Left ventricle myocardium inferior (tissue), 1 donor: ENCODE data around the gene LGALS3BP. TPM values are rescaled to one million over a fixed set of nuclear protein-coding genes. Genes with fewer than 3 reads are reported as not detected.

Source experiments
- DNase-seq: peaks from one replicate; pipeline ENCODE4 v3.0.0-alpha.2; 2020
- H3K27ac ChIP-seq: fragments of 200-600 bp; replicated peaks from 2 replicates; pipeline ENCODE4 v1.8.0; 2021
- H3K27me3 ChIP-seq: fragments of 200-600 bp; 2 replicates; pipeline ENCODE4 v1.8.0; 2021; ENCODE audit warnings: low read depth
- H3K36me3 ChIP-seq: fragments of 200-600 bp; 2 replicates; pipeline ENCODE4 v1.8.0; 2021
- H3K4me1 ChIP-seq: fragments of 200-600 bp; 2 replicates; pipeline ENCODE4 v1.8.0; 2021
- H3K4me3 ChIP-seq: fragments of 200-600 bp; 2 replicates; pipeline ENCODE4 v1.8.0; 2021; ENCODE audit warnings: mild to moderate bottlenecking, moderate library complexity
- H3K9me3 ChIP-seq: fragments of 200-600 bp; replicated peaks from 2 replicates; pipeline ENCODE4 v1.8.0; 2021
- CTCF ChIP-seq: fragments of 200-600 bp; IDR thresholded peaks from 2 replicates; pipeline ENCODE4 v1.8.0; 2021; ENCODE audit warnings: antibody characterized with exemption, mild to moderate bottlenecking, borderline replicate concordance
- intact Hi-C: fragments of 100-400 bp; cut with micrococcal nuclease; formaldehyde crosslinking; loops from one replicate; pipeline ENCODE4 v1.11.0; 2022
- total RNA-seq: library from RNA; stranded (reverse); fragmentation: NEBNext Ultra II Directional; extraction: Animal tissue kit (Norgen Biotek cat#: 25700); gene quantifications from one replicate; pipeline ENCODE4 v1.2.1, GENCODE V29; 2021
- donor health status: DM: no; HTN: yes; CAD: no; lungs with severe emphysema.

Gene LGALS3BP
- total RNA-seq, 1 donor from 2014 or later: 585 TPM

- no peak for DNase-seq
- Histone ChIP-seq H3K27ac (no peak overlapping the region), H3K9me3 (no peaks in the 10 kb centered on the region), H3K4me1 (peaks cover 59% of the 10 kb centered on the region), H3K27me3 (no peaks in the 10 kb centered on the region), H3K36me3 (peaks cover 17% of the 10 kb centered on the region), H3K4me3 (no peak overlapping the region)
- TF ChIP-seq CTCF: no peak
- intact Hi-C loops: no loop called here
Observed at GRCh38 chr17:79002291-79002690, 22.6 kb upstream of the LGALS3BP start.

- Histone ChIP-seq H3K27ac (no peak overlapping the region), H3K4me1 (peaks cover 54% of the 10 kb centered on the region), H3K36me3 (peaks cover 25% of the 10 kb centered on the region), H3K9me3 (no peaks in the 10 kb centered on the region), H3K27me3 (no peaks in the 10 kb centered on the region), H3K4me3 (no peak overlapping the region)
- no peak for DNase-seq
- no peak for TF ChIP-seq CTCF
- intact Hi-C loops: no loop called here
Observed at GRCh38 chr17:79001190-79002020, 21.7 kb upstream of the LGALS3BP start.

- H3K4me1 ChIP-seq: peaks cover 54% of the 10 kb centered on the region
- H3K4me3 ChIP-seq: no peak overlapping the region
- TF ChIP-seq CTCF: no peak
- no peaks in the 10 kb centered on the region for H3K27me3 ChIP-seq
- no peaks in the 10 kb centered on the region for H3K9me3 ChIP-seq
- DNase-seq: no peak
- peaks cover 34% of the 10 kb centered on the region for H3K36me3 ChIP-seq
- intact Hi-C loops: no loop called here
- H3K27ac ChIP-seq: no peak overlapping the region
Observed at GRCh38 chr17:79000396-79001189, 20.9 kb upstream of the LGALS3BP start.

- Histone ChIP-seq H3K4me3 (no peak overlapping the region), H3K9me3 (no peaks in the 10 kb centered on the region), H3K4me1 (peaks cover 51% of the 10 kb centered on the region), H3K36me3 (peaks cover 38% of the 10 kb centered on the region), H3K27me3 (no peaks in the 10 kb centered on the region), H3K27ac (no peak overlapping the region)
- intact Hi-C loops: no loop called here
- no peak for DNase-seq
- no peak for TF ChIP-seq CTCF
Observed at GRCh38 chr17:78999947-79000395, 20.2 kb upstream of the LGALS3BP start.

- H3K4me1 ChIP-seq: peaks cover 51% of the 10 kb centered on the region
- no peaks in the 10 kb centered on the region for H3K9me3 ChIP-seq
- TF ChIP-seq CTCF: no peak
- H3K27me3 ChIP-seq: no peaks in the 10 kb centered on the region
- H3K36me3 ChIP-seq: peaks cover 45% of the 10 kb centered on the region
- intact Hi-C loops: no loop called here
- DNase-seq: no peak
- no peak overlapping the region for H3K4me3 ChIP-seq
- H3K27ac ChIP-seq: peak overlapping the region; percentile 74
Observed at GRCh38 chr17:78999056-78999768, 19.5 kb upstream of the LGALS3BP start.
